ENCODE measurements around the gene DNTT.

DNTT gene

DNA sequence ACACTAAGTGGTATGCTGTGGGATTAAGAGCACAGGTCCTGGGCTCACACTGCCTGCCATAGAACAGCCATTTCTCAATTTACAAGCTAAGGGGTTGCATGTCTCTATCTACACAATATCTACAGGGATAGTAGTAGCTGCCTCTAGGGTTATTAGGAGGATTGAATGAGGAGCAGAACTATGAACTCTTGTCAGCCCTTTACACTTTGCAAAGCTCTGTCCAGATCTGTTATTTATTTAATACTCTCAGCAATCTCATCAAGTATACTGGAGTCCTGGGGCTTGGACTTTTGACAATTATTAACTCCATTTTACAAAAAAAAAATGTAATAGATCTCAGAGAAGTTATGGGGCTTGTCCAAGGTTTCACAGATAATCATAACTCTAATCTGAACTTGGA lies 47.8 kb downstream of the DNTT start:
- no peak for DNase-seq

DNA sequence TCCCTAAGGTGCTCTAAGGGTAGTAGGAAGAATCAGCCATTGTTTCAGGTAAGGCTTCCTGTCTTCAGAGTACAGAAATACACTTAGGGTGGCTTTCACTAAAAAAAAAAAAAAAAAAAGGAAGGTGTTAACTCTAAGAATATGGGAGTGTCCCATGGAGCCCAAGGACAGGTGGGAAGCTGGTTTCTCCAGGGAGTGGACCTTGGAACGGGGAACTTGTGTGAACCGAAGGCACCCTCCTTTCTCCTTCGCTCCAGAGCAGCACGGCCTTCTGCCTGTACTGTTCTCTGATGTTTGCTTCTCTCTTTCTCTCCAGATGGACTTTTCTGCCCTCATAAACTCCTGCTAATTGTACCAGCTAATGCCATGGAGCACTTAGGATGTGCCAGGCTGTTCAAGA lies 48.3 kb downstream of the DNTT start:
- no peak for DNase-seq

DNA sequence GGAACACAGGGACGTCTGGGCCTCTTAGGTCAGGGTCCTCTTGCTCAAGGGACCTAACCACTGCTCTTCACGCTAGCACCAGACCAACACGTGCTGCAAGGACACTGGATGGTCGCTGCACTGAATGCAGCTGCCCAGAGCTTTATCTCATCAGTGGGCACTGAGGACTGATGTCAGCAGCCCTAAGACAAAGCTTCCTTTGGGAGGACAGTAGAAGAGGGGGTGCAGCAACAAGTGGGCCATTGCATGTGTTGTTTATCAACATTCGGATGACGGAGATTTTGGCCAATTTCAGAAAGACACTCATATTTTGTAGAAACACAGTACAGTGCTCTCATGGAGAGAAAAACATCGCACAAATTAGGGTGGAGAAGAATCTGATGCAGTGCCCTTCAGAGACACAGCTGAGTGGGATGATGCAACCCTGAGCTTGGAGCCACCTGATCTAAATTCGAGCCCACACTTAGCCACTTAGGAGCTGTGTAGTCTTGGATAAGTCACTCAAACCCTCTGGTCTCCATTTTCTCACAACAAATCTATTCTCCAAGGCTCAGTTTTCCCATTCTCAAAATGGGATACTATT lies 52.9 kb downstream of the DNTT start:
- DNase-seq, result no peak

DNA sequence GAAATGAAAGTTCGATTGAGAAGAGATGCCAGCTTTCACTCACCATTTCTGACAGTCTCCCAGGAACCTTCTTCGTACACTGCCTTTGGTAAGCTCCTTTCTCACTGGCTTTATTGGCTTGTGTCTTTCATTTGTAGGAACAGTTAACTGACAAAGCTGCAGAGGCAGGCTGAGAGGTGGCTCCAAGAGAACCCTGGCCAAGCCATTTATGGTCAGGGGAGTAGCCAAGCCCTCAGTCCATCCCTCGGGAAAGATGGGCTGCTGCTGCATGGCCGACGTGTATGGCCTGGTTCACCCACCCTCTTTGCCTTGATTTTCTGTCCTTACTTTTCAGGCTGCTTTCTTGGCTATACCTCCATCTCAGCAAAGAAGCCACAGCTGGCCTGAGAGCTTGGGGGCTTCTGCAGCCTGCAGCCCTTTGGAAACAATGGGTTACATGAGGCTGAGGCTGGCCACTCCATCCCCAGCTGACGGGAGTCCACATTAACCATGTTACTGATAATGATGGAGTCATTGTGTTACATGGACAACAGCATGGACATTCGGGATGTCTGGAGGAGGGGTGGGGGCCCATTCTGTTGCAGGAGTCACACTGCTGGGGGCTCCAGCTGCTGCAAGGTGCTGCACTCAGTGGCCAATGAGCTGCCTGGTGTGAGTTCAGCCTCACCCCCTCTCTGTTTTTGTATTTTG lies 54.8 kb downstream of the DNTT start, which contains the start of gene OPALIN:
TSS of gene OPALIN (minus strand) at position 152 of the 690 bp plus-strand sequence. CDS start at position 46, 106 bp downstream.
- DNase-seq, result no peak

DNA sequence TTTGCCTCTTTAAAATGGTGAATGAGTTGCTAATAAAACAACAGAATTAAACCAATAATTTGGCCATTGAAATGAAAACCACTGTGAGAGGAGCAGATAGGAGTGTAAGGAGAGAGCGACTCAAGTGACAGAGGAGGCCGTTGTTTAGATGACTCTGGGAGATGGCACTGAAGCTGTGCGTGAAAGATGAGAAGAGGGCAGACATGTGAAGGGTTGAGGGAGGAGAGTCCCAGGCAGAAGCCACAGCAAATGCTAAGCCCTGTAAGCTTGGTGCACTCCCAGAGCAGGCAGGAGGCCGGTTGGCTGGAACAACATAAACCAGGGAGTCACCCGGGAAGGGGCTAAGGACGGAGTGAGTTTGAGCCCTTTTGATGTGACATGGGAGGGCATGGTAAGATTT lies 55.4 kb downstream of the DNTT start:
- DNase-seq, result no peak

DNA sequence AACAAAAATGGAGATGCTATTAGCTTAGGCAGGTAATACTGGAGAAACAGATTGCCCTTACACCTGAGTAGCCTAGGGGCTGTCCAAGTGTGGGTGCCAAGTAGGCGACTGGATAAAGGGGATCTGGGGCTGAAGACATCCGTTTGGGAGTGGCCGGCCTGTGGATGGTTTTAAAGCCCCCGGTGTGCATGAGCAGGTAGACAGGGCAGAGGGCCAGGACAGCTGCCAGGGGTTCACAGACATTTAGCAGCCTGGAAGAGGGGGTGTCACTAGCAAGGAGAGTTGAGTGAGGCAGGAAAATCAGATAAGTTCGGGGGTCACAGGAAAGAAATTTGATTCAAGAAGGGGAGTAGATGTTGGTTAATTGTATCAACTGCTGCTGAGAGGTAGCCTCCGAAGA lies 56.1 kb downstream of the DNTT start:
- no peak for DNase-seq

DNA sequence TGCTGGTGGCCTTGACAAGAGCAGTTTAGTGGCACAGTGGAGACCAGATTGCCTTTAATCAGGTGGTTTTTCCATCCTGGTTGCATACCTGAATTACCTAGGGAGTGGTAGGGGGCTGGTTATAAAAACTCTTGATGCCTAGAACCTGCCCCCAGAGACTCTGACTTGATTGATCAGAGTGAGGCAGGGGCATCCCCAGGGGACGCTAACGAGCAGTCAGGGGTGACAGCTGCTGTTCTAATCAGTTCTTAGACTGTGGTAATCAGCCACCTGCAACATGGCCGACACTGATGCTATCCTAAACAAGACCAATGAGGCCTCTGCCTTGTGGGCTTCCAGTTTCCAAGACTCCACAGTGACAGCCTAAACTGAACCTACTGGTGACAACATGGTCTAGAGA lies 56.5 kb downstream of the DNTT start:
- peak; percentile 34 for DNase-seq

DNA sequence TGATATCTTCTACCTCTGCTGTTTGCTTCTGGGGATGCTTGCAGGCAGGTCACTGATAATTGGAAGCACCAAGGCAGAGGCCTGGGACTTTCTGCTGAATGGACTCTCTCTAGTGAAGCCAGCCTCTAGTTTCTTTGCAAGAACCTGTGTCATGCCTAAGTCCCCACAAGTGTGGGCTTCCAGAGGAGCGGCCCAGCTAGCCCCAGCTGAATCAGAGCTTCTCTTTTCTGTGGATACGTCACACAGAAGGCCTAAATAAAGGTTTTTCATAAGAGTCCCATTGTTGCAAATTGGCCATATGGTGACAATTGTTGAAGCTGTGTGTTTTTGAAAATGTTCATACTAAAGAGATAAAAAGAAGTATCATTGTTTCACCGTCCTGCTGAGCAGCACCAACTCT lies 61.3 kb downstream of the DNTT start:
- no peak for DNase-seq

DNA sequence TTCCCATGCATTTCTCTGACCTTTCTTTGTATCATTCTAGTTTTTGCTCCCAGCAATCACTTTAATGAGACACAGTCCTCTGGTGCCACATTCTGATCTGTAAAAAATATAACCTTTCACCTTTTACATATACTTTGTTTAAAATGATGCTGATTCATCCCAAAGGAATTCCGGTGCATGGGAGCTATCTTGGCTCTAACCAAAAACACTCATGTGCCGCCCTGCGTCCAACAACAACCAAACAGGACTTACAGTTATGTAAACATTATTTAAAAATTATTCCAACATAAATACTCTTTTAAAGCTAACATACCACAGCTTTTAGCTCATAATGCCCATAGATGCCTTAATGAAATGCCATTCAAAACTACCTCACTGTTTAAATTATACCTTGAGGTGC lies 62.3 kb downstream of the DNTT start:
- no peak for DNase-seq

DNA sequence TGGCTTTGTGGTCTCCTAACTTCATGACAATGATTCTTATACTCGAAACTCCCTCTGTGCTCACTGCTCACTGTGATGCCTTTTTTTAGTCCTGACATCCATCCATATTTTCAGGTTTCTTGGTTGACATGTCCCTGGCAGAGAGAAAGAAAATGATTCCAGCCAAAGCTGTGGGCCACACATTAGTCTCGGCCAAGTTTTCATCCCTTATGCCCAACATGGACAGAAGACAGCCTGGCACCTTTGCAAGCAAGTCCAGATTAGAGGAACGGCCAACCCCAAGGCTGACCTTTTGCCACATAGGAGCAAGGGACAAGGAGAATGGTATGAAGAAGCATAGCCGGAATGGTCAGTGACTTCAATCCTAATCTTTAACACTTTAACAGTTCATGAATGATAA lies 63.2 kb downstream of the DNTT start:
- DNase-seq, result no peak

DNA sequence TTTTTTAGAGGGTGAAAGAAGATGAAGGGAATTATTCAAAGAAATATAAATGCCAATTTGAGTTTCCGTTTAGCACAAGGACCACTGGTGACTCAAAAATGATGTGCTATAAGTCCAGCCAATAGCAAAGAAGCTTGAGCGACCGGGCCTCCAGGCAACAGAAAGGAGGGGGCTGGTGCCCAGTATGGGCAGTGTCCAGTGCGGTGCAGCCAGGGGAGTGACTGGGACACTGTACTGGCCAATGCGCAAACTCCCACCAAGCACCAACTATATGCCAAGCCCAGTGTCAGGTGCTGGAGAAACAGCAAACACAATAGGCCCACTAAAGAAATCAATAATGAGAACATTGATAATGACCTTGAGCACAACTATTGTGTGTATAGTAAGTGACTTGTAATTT lies 64.7 kb downstream of the DNTT start:
- DNase-seq, result no peak

DNA sequence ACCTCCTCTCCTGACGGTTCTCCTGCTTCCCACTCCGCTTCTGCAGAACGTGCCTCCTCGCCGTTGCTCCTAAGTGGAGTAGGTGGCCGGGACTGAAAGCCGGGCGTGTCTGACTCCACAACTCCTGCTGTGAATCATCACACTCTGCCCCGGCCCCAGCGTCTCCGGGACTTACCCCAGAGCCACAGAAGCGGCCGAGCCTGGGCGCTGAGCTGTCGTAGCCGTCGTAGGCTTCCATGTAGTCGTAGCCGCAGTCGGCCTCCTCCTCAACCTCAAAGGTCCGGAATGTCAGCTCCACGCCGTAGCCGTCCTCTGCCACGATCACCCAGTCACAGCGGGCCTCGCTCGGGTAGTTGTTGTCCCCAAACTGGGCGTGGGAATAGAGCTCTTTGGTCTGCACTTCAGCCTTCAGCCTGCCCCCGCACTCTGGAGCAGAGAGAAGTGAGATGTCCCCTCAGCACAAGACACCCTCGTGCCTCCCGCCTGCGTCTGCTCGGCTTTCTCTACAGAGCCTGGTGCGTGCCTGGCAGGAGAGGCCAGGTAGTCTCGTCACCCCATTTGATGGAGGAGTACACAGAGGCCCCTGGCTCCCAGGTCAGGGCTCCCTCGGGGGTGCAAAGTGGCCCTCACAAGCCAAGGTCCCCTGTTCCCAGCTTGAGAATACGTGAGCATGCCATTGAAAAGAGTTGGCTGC lies 65.8 kb downstream of the DNTT start:
- no peak for DNase-seq

DNA sequence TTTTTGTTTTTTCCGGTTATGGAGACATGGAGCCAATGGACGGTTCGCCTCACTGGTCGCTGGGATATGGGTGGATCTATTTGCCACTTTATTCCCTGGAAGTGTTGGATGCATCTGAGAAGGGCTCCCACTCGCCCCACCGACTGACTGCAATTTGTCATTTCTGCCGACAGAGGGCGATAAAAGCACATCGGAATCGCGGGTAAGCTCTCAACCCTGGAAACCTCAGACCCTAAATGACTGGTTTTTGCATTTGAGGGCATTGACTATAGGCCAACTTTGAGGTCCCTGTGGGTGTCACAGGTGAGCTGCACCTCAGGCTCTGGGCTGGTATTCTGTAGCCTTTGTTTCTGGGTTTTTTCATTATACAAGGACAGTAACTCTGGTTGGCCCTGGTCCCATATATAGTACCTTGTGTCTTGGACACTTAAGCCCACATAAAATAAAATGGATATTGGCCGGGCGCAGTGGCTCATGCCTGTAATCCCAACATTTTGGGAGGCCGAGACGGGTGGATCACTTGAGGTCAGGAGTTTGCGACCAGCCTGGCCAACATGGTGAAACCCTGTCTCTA lies 66.4 kb downstream of the DNTT start:
- no peak for DNase-seq

DNA sequence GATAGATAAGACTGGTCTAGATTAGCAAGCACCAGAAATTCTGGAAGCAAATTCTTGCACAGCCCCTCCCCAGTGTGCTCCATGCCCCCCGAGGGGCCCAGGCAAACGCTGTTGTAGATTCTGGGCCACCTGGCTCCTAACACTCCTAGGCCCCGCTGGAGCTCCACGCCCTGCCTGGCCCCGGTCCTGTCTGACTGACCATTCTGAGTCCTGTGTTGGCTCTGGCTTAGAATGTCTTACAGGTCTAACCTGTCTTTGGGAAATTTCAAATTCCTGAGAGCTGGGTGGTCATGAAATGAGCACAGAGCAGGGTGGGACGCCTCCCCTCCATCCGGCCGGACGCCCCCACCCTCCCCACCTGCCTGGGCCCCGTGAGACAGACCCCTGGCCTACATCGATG lies 67.1 kb downstream of the DNTT start:
- DNase-seq, result no peak

DNA sequence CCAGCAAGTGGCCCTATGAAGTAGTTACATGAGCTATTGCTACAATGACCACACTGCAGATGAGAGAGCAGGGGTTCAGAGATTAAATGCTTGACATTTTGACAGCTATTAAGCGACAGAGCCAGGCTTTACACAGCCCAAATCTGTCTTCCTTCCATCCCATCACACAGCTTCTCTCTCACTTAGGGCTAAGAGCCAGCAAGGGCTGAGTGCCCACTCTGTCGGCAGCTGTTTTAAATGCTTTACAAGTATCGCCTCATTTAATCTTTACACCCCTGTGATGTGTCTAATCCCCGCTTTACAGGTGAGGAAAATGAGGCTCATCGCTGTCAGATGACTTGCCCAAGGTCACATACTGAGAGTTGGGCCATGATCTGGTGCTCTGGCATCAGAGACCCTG lies 69.8 kb downstream of the DNTT start:
- no peak for DNase-seq

DNA sequence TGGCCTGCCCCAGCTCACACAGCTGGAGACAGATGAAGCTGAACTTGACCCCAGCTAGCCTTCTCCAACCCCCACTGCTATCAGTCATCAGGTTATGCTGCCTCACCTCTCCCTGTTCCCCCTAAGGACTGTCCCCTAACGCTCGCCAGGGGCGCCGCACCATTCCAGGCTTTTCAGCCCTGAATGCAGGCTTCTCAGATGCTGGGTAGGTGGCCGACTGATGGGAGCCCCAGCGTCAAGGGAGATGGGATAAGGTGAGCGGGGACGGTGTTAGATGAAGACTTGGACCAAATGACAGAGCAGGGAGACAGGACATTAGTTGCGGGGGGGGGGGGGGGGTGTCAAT lies 70.4 kb downstream of the DNTT start:
- no peak for DNase-seq

DNA sequence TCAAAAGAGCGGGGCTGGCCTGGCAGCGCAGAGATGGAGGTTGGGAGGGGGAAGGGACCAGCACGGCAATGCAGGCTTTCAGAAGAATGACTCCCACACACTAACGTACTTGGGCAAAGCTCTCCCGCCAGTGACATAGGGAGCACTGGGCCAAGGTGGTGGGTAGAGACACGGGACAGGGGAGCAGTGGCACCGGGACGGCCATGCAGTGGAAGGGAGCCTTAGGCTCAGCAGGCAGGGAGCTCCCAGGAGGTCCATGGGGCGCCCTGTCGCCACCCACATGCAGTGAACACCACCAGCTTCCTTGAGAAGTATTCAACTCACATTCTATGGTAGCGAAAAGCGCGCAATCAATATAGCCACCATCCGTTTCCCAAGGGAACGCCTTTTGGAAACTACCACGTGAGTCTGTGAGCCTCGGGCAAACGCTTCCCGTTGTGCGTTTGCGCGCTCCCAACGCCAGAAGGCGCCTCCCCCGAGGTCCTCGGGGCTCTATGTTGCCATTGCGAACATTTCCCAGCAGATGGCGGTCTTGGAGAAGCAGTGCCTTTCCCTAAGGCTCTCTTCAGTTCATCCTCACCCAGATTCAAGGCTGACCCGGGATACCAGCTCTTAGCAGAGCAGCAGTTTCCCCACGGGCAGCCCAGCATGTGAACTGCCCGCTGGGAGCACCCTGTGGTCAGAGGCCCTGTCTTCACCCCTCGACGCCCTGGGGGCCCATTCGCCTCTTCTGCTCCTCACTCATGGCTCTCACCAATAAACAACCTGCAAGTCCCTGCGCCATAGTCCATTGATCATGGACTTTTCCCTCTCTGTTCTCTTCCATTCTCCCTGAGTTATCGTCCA lies 71.0 kb downstream of the DNTT start:
- peak; percentile 61 for DNase-seq

DNA sequence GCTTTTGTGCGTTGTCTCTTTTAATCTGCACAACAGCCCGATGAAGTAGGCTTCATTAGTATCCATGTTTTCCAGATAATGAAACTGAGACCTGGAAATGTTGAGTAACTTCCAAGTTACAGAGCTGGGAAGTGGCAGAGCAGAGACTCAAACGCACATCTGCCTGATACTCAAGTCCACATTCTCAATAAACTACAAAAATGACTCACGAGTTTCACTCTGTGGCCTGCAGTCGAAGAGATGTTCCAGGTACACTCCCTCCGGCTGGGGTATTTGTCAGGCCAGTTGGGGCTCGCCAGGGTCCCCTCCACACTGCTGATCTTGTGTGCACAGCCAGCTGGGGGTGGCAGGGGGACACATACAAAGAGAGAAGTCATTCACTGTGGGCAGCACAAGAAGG lies 72.2 kb downstream of the DNTT start:
- no peak for DNase-seq

DNA sequence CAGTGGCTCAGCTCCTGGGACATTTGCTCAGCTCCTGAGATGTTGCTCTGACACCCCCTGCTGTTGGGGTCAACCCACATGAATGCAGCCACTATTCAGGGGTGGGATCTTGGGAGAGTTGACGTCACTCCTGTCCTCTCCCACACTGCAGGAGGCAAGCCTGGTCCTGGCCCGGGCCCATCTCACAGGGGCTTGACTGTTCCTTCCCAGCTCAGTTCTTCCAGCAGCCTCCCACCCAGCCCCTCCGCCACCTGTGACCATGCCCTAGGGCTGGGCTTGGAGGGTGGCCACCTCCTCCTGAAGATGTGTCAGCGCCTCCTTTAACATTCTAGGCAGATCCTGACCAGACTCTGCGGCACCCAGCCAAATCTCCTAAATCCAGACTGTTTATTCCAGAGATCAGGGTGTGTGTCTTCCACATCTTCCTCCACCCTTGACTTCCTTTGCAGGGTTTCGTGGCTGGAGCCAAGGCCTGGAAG lies 73.6 kb downstream of the DNTT start:
- DNase-seq, result no peak

DNA sequence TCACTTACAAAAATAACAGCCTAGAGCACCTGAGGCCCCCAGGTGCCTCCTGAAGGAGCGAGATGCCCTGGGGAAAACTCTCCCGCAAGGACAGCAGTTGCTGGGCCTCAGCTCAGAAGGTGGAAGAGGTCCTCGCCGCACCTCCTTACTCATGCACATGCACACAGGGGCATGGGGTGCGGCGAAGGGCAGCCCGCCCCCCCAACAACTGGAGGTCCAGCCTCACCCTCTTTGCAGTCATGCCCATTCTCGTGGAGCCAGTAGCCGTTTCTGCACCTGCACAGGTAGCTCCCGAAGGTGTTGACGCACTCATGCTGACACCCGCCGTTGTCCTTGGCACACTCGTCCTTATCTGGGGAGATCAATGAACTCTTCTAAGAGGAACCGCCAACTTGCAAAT lies 74.5 kb downstream of the DNTT start:
- DNase-seq, result no peak

DNA sequence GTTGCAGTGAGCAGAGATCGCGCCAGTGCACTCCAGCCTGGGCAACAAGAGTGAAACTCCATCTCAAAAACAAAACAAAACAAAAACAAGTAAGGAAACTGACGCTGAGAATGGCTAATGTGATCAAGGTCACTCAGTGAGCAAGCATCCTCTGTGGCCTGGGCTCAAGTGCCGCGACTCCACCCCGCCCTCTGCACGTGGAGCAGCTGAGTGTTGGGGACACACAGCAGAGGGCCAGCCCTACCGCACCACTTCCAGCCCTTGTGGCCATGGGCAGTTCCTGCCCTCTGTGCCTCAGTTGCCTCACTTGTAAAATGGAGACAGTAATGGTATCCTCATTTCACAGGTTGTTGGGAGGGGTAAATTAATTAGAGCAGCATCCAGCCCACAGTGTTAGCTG lies 75.5 kb downstream of the DNTT start:
- DNase-seq, result no peak

DNA sequence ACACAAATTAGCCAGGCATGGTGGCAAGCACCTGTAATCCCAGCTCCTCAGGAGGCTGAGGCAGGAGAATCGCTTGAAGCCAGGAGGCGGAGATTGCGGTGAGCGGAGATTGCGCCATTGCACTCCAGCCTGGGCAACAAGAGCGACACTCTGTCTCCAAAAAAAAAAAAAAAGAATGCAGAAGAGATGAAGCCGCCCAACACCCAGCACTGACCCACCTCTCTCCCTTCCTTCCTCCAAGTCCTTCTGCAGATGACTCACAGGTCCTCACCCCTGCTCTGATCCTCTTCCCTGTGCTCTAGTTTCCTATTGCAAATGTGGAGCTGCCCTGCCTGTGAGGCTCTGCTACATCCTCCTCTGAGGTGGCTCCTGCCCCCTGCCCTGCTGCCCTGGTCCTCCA lies 76.6 kb downstream of the DNTT start:
- no peak for DNase-seq

DNA sequence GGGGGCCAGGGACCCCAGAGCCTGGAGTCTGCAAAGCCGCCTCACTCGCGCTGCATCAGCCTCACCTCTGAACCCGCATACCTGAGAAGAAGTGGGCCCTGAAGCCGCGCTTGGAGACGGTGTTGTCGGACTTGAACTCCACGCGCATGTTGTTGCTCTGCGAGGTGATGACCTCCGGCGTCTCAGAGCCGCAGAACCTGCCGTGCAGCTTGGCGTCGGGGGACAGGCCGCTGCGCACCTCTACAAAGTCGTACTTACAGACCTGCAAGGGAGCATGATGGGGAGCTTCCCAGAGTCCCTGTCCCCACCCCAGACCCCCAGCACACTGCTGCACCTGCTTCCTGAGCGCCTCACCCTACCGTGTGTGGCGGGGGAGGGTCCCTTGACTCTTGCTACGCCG lies 80.3 kb downstream of the DNTT start:
- DNase-seq, result no peak

Data from NCI-H2171 (cell line).